WTC11 (cell line): ENCODE measurements around the gene SCGB1D2. TPM values are rescaled to one million over a fixed set of nuclear protein-coding genes. Genes with fewer than 3 reads are reported as not detected.

ENCODE experiments used
- ETV6 ChIP-seq: sonication (generic); formaldehyde crosslinking; IDR thresholded peaks from 2 replicates; pipeline ENCODE4 v1.8.1; 2022; ENCODE audit warnings: mild to moderate bottlenecking, missing genetic modification reagents
- total RNA-seq: library from RNA; stranded (reverse); gene quantifications from 3 replicates; pipeline ENCODE4 v1.2.3, GENCODE V29; 2021
- TF ChIP-seq, protein P1 (sequence below): sonication (generic); formaldehyde crosslinking; IDR thresholded peaks from 2 replicates; pipeline ENCODE4 v1.8.0; 2022; ENCODE audit warnings: missing genetic modification reagents

SCGB1D2 gene
- total RNA-seq, 1 experiment from 2014 or later, result not detected

DNA sequence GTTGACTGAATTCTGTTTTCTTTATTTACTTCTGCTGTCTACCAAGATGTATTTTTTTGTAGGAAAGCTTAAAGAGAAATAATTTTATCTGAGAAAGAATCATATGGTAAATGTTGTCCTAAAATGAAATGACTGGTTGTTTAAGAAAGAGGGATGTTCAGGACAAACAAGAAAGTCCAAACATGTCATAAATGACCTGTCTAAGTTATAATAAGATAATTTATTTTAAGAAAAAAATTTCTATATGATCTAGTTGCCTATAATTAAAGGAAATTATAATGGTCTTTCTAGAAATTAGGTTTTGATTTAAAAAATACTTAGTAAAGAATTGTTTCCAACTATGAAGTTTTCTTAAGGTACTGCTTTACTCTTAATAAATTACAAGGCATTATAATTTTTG lies 38.4 kb downstream of the SCGB1D2 start (continued):
- TF ChIP-seq ETV6 (CRISPR knock-in tag), result no peak
- TF ChIP-seq, protein P1, sequence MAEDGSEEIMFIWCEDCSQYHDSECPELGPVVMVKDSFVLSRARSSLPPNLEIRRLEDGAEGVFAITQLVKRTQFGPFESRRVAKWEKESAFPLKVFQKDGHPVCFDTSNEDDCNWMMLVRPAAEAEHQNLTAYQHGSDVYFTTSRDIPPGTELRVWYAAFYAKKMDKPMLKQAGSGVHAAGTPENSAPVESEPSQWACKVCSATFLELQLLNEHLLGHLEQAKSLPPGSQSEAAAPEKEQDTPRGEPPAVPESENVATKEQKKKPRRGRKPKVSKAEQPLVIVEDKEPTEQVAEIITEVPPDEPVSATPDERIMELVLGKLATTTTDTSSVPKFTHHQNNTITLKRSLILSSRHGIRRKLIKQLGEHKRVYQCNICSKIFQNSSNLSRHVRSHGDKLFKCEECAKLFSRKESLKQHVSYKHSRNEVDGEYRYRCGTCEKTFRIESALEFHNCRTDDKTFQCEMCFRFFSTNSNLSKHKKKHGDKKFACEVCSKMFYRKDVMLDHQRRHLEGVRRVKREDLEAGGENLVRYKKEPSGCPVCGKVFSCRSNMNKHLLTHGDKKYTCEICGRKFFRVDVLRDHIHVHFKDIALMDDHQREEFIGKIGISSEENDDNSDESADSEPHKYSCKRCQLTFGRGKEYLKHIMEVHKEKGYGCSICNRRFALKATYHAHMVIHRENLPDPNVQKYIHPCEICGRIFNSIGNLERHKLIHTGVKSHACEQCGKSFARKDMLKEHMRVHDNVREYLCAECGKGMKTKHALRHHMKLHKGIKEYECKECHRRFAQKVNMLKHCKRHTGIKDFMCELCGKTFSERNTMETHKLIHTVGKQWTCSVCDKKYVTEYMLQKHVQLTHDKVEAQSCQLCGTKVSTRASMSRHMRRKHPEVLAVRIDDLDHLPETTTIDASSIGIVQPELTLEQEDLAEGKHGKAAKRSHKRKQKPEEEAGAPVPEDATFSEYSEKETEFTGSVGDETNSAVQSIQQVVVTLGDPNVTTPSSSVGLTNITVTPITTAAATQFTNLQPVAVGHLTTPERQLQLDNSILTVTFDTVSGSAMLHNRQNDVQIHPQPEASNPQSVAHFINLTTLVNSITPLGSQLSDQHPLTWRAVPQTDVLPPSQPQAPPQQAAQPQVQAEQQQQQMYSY, result no peak

Other genes with a start within 250 kb of the SCGB1D2 start
- 125 to 158 TPM (median 126 TPM) in 3 replicates for gene INCENP, start 118.2 kb upstream of the SCGB1D2 start, total RNA-seq
- not detected in 3 replicates for gene SCGB1D1, start 52.0 kb upstream of the SCGB1D2 start, total RNA-seq
- not detected in 3 replicates for gene SCGB2A1, start 33.6 kb upstream of the SCGB1D2 start, total RNA-seq
- not detected in 3 replicates for gene SCGB2A2, start 27.9 kb downstream of the SCGB1D2 start, total RNA-seq
- gene SCGB1D4, start 56.8 kb downstream of the SCGB1D2 start, total RNA-seq, result not detected in 3 replicates
- 36.3 to 51.6 TPM (median 41.5 TPM) in 3 replicates for gene ASRGL1, start 95.2 kb downstream of the SCGB1D2 start, total RNA-seq
- gene SCGB1A1, start 176.8 kb downstream of the SCGB1D2 start, total RNA-seq, result 1.1 to 1.6 TPM (median 1.2 TPM) in 3 replicates